NT2/D1 (cell line): ENCODE results near the gene TIE1.

Experiments used
- DNase-seq: peaks from one replicate; pipeline ENCODE4 v3.0.0-alpha.2; 2011; ENCODE audit warnings: low read depth, low spot score
- H3K27me3 ChIP-seq: 2 replicates; pipeline ENCODE4 v1.6.0; 2011; ENCODE audit warnings: mild to moderate bottlenecking; ENCODE audit not compliant: insufficient read length, insufficient read depth
- H3K36me3 ChIP-seq: 2 replicates; pipeline ENCODE4 v1.6.1; 2011; ENCODE audit warnings: mild to moderate bottlenecking, low read length, mixed read lengths; ENCODE audit not compliant: insufficient read depth, insufficient read length
- H3K4me1 ChIP-seq: 2 replicates; pipeline ENCODE4 v1.5.1; 2011; ENCODE audit not compliant: insufficient read depth, insufficient read length
- H3K4me3 ChIP-seq: 2 replicates; pipeline ENCODE4 v1.5.1; 2011; ENCODE audit warnings: low read depth; ENCODE audit not compliant: insufficient read length
- H3K9ac ChIP-seq: 2 replicates; pipeline ENCODE4 v1.6.0; 2011; ENCODE audit warnings: low read depth; ENCODE audit not compliant: insufficient read length
- H3K9me3 ChIP-seq: 2 replicates; pipeline ENCODE4 v1.5.1; 2011; ENCODE audit warnings: mild to moderate bottlenecking, low read length; ENCODE audit not compliant: insufficient read depth
- SUZ12 ChIP-seq: IDR thresholded peaks from 2 replicates; pipeline ENCODE4 v1.6.1; 2011; ENCODE audit not compliant: insufficient read length, insufficient read depth; ENCODE audit errors: extremely low read depth
- YY1 ChIP-seq: IDR thresholded peaks from 2 replicates; pipeline ENCODE4 v1.6.1; 2011; ENCODE audit not compliant: insufficient read length, insufficient read depth
- ZNF274 ChIP-seq: IDR thresholded peaks from 2 replicates; pipeline ENCODE4 v1.6.1; 2011; ENCODE audit warnings: mild to moderate bottlenecking, low read depth, low read length

TIE1 gene

DNA sequence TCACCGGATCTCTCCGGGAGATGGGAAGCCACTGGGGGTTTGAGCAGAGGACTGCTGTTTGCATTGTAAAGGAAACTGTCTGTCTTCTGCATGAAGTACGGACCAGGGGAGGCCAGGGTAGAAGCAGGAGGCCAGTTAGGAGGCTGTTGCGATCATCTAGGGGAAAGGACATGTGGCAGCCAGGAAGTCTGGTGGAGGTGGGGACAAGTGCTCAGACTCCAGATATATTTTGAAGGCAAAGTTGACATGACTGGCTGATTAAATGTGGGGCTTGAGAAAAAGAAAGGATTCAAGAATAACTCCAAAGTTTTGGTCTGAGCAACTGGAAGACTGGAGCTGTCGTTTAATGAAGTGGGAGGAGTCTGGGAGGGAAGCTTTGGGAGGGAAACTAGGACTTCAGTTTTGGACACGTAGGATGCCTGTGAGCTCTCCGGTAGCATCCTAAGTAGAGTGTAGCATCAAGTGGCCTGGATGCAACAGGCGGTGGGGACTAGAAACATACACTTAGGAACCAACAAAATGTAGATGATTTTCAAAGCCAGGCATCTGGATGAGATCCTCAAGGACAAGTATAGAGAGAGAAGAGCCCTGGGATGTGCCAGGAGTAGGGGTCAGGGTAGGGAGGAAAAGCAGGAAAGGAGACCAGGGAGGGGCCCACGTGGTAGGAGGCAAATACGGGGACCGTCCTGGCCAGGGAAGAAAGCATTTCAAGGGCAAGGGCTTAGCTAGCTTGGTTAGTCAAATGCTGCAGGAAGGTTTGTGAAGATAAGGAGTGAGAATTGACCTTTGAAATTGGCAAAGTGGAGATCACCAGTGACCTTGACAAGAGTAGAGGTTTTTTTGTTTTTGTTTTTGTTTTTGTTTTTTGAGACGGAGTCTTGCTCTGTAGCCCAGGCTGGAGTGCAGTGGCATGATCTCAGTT, 11.7 kb upstream of the TIE1 start:
- Histone ChIP-seq H3K4me3 (no peak overlapping the region), H3K9me3 (no peaks in the 10 kb centered on the region), H3K4me1 (peaks cover 10% of the 10 kb centered on the region), H3K9ac (no peak overlapping the region), H3K36me3 (no peaks in the 10 kb centered on the region), H3K27me3 (no peaks in the 10 kb centered on the region)
- no peak for DNase-seq
- TF ChIP-seq SUZ12 (no peak), ZNF274 (no peak), YY1 (no peak)

DNA sequence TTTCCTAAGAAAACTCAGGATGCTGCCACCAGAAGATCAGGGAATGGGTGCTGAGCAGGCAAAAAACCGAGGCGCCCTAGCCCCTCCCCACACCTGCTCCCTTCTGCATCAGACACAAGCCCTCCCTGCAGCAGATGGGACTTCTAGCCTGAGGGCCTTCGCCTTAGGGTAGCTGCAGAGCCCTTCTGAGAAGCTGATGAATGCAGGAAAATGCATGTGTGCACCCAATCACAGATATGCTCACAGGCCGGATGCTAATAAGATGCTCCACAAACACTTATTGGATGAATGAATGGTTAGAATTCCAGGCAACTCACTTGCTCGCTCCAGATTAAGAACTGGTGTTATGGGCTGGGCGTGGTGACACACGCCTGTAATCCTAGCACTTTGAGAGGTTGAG, 8.6 kb upstream of the TIE1 start:
- Histone ChIP-seq H3K4me1 (peaks cover 2% of the 10 kb centered on the region), H3K4me3 (no peak overlapping the region), H3K27me3 (no peaks in the 10 kb centered on the region), H3K36me3 (no peaks in the 10 kb centered on the region), H3K9me3 (no peaks in the 10 kb centered on the region), H3K9ac (no peak overlapping the region)
- no peak for TF ChIP-seq ZNF274
- no peak for DNase-seq

DNA sequence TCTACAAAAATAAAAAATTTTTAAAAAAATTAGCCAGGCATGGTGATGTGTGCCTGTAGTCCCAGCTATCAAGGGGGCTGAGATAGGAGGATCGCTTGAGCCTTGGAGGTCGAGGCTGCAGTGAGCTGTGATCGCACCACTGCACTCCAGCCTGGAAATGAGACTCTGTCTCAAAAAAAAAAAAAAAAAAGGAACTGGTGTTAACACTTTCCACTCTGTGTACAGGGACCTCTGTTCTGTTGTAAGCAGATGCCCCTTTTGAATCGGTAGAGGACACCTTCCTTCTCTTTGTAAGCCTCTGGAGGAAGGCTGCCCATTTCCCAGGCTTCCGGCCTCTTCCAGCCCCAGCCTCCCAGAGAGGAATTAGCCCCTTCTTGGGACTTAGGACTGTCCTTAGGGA, 8.1 kb upstream of the TIE1 start:
- H3K27me3 ChIP-seq = no peaks in the 10 kb centered on the region
- H3K9me3 ChIP-seq = no peaks in the 10 kb centered on the region
- no peak overlapping the region for H3K9ac ChIP-seq
- no peak for TF ChIP-seq SUZ12
- TF ChIP-seq ZNF274 = no peak
- no peak for TF ChIP-seq YY1
- no peak for DNase-seq
- H3K4me1 ChIP-seq = peaks cover 2% of the 10 kb centered on the region
- H3K36me3 ChIP-seq = no peaks in the 10 kb centered on the region
- H3K4me3 ChIP-seq = no peak overlapping the region

DNA sequence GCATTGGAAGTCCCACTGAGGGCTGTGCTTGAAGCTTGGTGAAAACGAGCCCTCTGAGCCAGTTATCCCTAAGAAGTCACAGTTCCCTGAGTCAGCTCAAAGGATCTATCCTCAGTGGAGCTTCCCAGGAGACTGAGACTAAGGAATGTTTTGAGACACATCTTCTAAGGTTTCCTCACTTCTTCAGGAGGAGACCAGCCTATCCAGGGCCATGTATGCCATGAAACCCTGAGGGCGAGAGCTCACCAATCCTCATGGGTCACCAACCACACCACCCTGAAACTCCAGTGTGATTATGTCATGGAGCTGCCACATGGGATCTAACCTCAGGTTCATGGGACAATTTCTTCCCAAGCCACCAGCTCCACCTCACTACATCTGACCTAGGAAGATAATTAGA, 7.6 kb upstream of the TIE1 start:
- Histone ChIP-seq H3K4me3 (no peak overlapping the region), H3K36me3 (no peaks in the 10 kb centered on the region)
- TF ChIP-seq ZNF274 (no peak), SUZ12 (no peak), YY1 (no peak)

DNA sequence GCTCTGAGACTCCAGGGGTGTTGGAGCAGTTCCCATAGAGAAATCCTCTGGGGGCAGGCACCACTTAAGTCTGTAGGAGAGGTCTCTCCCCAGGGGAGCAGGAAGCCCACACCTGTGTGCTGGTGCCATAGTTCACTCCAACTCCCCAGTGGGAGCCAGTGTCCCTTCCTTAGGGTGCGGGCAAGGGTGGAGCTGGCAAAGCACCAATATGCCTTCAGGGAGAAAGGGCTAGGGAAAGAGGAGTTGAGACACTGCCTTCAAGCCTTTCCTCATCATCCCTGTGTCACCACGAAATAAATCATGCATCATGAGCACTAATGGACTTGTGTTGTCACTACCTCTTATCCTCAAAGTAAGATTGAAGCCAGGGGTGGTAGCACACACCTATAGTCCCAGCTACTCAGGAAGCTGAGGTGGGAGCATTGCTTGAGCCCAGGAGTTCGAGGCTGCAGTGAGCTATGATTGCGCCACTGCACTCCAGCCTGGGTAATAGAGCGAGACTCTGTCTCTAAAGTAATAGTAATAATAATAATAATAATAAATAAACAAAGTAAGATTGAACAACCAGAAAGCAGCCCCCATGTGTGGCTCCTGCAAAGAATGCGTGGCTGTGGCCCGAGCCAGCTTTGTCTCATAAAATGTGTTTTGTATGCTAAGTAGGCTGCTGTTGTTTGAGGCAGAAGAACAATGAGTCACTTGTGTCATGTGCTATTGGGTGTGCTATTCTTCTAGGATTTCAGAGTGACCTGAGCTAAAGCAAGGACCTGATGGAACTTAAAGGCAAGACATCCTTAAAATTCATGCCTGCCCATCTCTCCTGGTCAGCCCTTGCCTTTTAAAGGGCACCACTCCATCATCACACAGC, 6.7 kb upstream of the TIE1 start:
- Histone ChIP-seq H3K4me3 (no peak overlapping the region), H3K27me3 (no peaks in the 10 kb centered on the region), H3K9me3 (no peaks in the 10 kb centered on the region), H3K4me1 (peaks cover 2% of the 10 kb centered on the region), H3K9ac (no peak overlapping the region), H3K36me3 (no peaks in the 10 kb centered on the region)
- TF ChIP-seq ZNF274 (no peak), YY1 (no peak), SUZ12 (no peak)
- no peak for DNase-seq

More for the DNA sequence above, 7.6 kb upstream of the TIE1 start:
- Histone ChIP-seq H3K9me3 (no peaks in the 10 kb centered on the region), H3K27me3 (no peaks in the 10 kb centered on the region), H3K9ac (no peak overlapping the region), H3K4me1 (peaks cover 2% of the 10 kb centered on the region)
- no peak for DNase-seq

DNA sequence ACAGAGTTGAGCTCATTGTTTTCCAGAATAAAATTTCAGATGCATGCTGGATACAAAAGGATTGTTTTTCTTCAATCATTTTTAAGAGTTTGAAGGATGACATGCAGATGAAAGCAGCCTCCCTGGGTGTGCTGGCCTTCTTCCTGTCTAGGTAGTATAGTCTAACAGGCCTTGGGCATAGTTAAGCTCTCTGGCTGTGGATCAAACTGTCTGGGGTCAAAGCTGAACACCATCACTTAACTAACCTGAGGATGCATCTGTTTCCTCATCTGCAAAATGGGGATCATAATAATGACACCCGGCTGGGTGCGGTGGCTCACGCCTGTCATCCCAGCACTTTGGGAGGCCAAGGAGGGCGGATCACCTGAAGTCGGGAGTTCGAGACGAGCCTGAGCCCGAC, 6.0 kb upstream of the TIE1 start:
- Histone ChIP-seq H3K27me3 (no peaks in the 10 kb centered on the region), H3K4me1 (peaks cover 9% of the 10 kb centered on the region), H3K9ac (no peak overlapping the region), H3K9me3 (no peaks in the 10 kb centered on the region), H3K4me3 (no peak overlapping the region), H3K36me3 (no peaks in the 10 kb centered on the region)
- no peak for DNase-seq
- TF ChIP-seq ZNF274 (no peak), YY1 (no peak), SUZ12 (no peak)

DNA sequence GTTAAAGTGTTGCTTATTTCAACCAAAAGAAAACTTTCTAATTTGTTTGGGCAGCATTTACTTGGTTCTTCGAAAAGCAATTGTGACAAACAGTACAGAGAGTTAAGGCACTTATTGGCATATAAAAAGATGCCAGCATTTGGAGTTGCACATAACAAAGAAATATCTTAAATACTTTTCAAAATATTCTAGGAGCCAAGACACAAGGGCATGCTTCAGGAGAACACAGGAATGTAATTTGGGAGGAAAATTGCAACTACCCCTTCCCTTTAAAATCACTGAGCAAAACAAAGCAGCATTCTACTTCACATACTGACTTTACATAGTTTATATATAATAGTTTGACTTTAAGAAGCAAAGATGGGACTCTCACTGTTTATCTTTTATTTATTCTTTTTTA, 4.6 kb upstream of the TIE1 start:
- no peaks in the 10 kb centered on the region for H3K9me3 ChIP-seq
- no peaks in the 10 kb centered on the region for H3K27me3 ChIP-seq
- peaks cover 14% of the 10 kb centered on the region for H3K4me1 ChIP-seq
- H3K9ac ChIP-seq = no peak overlapping the region
- no peaks in the 10 kb centered on the region for H3K36me3 ChIP-seq
- H3K4me3 ChIP-seq = no peak overlapping the region
- no peak for DNase-seq
- TF ChIP-seq SUZ12 (no peak), ZNF274 (no peak), YY1 (no peak)
